Neural progenitor cell (in vitro differentiated cells): ENCODE results near the gene ZIC1.

Experiments
- EZH2 ChIP-seq: fragments of 200-600 bp; sonication (generic); IDR thresholded peaks from 2 replicates; pipeline ENCODE4 v1.6.1; 2017; ENCODE audit warnings: antibody characterized with exemption, mild to moderate bottlenecking, moderate library complexity
- EZH2phosphoT487 ChIP-seq: fragments of 200-600 bp; sonication (generic); IDR thresholded peaks from 2 replicates; pipeline ENCODE4 v1.6.1; 2017; ENCODE audit warnings: antibody characterized with exemption
- TF ChIP-seq, protein P1 (sequence below): fragments of 200-600 bp; sonication (generic); IDR thresholded peaks from 2 replicates; pipeline ENCODE4 v1.5.1; 2017; ENCODE audit warnings: antibody characterized with exemption, mild to moderate bottlenecking

DNA sequence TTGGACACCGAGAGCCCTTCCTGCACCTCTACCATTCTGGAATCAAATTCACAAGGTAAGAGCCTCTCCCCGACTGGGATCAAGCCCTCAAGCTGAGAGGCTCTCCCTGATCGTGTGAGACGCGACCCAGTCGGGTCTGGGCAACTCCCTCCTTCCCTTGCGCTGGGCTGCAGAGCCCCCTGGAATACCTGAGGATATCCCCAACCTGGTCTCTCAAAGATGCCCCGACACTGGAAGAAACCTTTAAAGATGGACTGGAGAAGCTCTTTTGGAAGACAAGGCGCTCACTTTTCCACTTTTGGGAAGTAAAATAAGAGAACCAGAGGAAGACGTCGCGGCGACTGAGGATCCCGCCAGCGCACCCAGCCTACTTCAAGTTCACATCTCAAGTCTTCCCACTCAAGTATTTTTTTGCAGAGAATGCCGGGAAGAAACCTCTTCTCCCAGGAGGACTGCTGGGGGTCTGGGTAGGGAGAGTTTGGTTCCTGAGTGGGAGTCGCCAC is 36.6 kb upstream of the ZIC1 start:
- TF ChIP-seq EZH2phosphoT487 (peak; percentile 90), EZH2 (peak; percentile 96)
- TF ChIP-seq, protein P1, sequence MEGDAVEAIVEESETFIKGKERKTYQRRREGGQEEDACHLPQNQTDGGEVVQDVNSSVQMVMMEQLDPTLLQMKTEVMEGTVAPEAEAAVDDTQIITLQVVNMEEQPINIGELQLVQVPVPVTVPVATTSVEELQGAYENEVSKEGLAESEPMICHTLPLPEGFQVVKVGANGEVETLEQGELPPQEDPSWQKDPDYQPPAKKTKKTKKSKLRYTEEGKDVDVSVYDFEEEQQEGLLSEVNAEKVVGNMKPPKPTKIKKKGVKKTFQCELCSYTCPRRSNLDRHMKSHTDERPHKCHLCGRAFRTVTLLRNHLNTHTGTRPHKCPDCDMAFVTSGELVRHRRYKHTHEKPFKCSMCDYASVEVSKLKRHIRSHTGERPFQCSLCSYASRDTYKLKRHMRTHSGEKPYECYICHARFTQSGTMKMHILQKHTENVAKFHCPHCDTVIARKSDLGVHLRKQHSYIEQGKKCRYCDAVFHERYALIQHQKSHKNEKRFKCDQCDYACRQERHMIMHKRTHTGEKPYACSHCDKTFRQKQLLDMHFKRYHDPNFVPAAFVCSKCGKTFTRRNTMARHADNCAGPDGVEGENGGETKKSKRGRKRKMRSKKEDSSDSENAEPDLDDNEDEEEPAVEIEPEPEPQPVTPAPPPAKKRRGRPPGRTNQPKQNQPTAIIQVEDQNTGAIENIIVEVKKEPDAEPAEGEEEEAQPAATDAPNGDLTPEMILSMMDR, result no peak
